LoVo (cell line): ENCODE measurements around the gene EPAS1.

Experiments
- DNase-seq: peaks from one replicate; pipeline ENCODE4 v3.0.0-alpha.2; 2016; ENCODE audit warnings: low spot score

The EPAS1 gene

DNA sequence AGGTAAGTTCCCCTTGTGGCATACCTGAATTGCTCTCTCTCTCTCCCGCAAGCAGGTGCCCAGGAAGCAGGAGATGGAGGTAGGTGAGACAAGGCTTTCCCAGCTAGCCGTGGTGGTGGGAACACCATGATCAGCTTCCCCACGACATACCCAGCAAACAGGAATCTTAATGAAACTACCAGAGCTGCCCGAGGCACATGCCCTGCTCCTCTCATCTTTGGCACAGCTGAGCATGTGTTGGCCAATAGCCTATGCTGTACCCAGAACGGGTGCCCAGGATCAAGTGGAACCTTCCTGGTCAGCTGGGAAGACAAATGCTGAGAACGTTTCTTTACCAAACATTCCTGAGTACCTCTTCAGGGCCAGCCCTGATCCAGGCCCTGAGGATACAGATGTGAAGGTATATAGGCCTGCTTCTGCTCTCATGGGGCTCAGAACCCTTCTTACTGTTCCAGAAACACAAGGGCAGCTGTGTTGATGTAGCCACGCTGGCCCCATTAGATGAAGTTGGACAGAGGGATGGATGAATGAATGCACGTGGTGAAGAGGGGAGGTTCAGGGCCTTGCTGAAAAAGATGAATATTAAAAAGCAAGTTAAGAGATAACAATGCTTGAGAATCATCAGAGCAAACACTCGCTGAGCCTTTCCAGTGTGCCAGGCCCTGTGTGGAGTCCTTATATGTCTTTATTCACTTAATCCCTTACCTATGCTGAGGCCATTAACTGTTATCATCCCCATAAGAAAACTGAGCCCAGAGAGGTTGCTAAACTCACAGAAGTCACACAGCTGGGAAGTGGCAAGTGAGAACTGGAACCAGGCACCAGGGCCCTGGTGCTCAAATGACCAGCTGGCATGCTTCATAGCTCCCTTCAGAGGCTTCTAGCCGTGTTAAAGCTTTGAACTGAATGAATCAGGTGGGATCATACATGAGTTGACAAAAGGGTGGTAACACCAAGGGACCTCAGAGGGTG lies 113.4 kb downstream of the EPAS1 start:
- no peak for DNase-seq

DNA sequence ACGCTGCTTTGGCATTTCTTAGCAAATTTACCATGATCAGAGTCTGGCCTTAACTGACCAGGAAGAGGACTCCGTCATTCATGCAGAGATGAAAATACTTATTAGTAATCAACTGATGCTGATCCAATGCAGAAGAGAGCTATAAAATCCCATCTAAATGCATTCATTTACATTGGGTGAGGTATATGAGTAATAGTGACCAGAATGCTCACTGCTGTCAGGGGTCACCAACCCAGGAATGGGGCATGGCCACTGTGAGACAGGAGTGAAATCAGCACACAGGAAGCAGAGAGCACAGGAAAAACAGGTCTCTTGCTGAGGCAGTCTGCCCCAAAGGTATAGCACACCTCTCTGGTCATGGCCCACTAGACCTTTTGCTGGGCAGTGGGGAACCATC lies 114.0 kb downstream of the EPAS1 start:
- no peak for DNase-seq

DNA sequence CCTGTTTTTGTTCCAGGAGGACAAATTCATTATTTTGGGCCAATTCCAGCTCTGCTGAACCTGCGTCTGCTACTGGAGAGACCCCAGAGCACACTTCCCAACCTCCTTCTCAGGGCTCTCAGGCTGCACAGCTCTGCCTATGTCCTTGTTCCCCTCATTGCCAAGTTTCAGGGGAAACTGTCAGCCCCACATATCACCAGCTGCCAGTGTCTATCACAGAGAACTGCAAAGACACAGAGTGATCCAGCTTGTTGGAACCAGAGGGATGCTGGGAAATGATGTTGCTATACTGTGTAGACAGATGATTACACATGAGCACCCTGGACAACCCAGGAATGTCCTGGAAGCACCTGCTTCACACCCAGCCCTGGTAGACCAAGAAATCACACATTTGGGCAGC lies 114.8 kb downstream of the EPAS1 start:
- no peak for DNase-seq

DNA sequence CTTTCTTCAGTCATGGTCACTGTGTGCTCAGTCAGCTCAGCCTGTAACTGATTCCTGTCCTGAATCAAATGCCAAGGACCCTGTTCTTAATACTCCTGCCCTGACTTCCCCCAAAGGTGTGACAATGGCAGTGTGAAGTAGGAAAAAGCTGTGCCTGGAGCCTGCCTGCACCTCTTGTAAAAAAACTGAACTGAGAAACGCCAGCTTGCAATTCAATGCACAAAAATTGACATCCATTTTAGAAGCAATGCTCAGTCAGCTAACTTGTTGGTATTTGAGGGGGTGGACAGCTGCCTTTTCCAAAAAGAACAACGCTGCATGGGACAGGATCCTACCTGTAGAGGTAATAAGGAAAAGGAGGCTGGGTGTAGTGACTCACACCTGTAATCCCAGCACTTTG lies 115.9 kb downstream of the EPAS1 start:
- no peak for DNase-seq

DNA sequence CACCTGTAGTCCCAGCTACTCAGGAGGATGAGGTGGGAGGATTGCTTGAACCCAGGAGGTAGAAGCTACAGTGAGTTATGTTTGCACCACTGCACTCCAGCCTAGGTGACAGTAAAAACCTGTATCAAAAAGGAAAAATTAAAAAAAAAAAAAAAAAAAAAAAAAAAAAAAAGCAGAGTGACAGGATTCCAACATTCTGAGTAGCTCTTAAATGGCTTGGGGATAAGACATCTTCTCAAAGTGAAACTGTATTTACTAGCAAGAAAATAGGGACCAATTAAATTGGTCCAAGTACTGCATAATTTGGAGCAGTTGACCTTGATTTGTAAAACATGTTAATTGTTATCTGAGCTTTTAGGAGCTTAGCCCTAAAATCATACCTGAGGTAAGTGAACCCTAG lies 116.4 kb downstream of the EPAS1 start:
- DNase-seq, result no peak

DNA sequence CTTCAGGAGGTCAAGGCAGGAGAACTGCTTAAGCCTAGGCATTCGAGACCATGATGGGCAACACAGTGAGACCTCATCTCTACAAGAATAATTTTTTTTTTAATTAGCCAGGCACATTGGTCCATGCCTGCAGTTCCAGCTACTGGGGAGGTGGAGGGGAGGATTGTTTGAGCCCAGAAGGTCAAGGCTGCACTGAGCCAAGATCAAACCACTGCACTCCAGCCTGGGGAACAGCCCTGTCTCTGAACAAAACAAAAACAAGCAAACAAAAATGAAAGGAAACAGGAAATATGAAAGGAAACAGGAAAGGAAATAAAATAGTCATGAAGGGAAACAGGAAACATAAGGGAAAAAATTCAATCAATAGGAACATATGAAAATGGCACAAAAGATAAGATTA lies 117.5 kb downstream of the EPAS1 start:
- no peak for DNase-seq

DNA sequence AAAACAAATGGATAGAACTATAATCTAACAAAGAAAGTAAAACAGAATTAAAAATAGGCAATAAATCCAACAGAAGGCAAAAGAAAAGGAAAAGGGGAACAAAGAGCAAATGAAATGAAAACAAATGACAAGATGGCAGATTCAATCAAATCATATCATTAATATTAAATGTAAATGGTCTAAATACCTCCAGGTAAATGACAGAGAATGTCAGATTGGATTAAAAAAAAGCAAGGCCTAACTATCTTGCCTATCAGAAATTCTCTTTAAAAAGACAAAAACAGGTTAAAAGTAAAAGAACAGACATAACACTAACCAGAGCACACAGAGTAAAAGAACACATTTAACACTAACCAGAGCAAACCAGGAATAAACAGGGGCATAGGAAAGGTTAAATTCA lies 119.1 kb downstream of the EPAS1 start:
- no peak for DNase-seq

DNA sequence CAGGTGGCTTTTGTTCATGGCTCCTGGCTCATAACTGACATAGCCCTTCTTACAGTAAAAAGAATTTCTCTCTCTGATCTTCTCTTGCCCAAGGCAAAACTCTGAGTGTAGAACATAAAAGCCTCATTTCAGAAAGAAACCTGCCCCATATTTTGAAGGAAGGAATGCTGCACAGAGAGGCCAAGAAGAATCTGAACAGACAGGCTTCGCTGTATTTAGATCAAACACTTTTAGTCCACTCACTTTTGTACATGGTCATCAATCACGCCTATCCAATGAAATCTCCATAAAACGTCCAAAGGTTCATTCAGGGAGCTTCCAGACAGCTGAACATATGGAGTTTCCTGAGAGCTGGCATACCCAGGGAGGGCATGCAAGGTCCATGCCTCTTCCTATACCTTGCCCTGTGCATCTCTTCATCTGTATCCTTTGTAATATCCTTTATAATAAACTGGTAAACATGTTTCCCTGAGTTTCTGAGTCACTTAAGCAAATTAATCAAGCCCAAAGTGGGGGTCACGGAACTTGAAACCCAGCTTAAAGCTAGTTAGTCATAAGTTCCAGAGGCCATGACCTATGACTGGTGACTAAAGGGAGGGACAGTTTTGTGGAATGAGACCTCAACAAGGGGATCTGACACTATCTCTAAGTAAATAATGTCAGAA lies 119.7 kb downstream of the EPAS1 start:
- DNase-seq, result no peak

DNA sequence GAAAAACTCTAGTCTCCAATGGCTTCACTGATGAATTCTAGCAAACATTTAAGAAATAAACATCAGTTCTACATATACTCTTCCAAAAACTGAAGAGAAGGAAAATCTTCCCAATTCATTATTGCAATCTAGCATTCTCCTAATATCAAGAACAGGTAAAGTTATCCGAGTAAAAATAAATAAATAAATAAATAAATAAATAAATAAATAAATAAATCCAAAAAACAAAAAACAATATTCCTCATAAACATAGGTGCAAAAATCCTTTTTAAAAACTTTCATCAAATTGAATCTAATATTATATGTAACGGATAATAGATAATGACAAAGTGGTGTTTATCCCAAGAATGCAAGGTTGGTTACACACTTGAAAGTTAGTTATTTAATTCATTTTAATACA lies 123.7 kb downstream of the EPAS1 start:
- no peak for DNase-seq

DNA sequence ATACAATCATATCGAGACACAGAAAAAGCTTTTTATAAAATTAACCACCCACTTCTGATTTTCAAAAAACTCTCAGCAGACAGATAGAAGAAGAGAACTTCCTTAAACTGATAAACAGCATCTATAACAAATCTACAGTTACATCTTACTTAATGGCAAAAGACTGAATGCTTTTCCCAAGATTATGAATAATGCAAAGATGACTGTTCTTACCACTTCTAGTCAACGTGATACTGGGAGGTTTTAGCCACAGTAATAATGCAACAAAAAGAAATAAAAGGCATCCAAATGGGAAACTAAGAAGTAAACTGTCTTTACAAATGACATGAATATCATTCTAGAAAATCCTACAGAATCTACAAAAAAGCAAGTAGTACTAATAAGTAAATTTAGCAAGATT lies 124.2 kb downstream of the EPAS1 start:
- DNase-seq, result no peak

DNA sequence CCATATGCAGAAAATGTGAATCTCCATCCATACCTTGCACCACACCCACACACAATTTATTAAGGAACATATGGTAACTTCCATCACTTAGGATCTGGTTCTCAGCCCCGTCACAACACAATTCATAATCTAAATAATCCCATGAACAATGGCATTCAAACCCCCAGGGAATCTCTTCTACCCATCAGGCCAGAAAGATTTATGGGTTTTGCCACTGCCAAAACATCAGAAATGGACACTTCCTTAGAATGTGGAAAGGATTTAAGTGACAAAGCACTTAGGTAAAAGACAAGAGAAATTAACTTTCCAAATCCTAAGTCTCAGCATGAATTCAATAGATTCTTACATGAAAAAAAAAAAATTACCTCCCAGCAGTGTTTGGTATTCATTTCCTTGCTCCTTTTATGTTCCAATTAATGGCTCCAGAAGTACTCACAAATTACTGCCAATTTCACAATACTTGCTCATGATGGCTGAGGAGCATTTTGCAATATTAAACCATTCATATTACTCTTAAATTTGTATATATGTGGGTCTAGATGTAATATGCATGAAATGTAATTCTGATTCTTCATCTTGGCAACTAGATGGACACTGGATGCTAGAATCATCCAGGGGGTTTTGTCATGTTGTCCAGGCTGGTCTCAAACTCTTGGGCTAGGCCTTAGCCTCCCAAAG lies 125.6 kb downstream of the EPAS1 start:
- DNase-seq, result no peak

DNA sequence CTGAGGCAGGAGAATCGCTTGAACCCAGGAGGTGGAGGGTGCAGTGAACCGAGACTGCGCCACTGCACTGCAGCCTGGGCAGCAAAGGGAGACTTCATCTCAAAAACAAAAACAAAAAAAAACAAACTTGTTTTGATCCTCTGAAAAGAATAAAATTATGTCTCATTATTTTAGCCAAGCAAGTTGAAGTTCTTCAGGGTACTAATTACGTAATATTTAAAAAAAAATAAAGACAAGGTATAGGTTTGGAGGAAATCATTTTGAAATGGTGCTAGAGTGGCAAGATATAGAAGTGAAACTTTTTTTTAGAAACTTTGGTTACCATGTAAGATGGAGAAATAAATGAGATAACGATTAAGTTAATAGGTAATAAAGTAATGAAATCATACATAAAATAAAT lies 127.7 kb downstream of the EPAS1 start:
- no peak for DNase-seq

DNA sequence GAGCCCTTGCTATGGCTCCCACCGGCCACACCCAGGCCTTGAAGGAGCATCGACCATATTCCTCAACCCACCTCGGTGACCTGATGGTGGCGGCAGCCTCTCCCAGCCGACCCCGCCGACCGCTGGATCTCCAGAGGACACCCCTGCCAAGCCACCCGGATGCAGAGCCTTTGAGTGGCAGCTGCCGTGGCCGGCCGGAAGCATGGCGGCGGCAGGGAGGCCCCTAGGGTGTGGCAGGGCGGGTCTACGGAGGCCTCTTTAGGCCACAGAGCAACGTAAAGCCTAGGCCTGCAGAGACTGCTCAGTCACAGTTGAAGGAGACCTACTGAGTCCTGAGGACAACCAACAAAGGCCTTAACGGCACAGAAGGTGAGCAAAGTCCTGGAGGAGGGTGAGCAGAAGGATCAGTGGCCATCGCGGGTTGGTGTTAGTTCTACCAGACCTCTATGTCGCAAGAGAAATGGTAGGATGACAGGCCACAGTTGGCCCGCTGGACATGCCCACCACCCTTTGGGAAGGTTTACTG lies 131.8 kb downstream of the EPAS1 start:
- no peak for DNase-seq

DNA sequence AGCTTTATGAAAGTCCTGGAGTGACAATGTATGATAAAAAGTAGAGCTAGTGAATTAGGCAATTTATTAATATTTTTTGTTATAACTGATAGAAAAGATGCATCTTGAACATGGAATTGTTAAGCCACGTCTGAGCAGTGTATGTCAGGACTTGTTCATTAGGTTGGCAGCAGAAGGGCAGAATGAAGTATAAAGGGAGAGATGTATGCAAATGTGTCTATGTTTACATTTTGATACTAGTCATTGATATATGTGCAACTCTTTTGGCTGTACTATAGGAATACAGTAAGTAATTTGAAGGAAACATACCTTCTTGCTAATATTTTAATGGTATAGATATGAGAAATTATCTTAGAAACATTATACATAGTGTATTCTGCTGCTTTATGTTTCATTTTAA lies 133.2 kb downstream of the EPAS1 start:
- no peak for DNase-seq

DNA sequence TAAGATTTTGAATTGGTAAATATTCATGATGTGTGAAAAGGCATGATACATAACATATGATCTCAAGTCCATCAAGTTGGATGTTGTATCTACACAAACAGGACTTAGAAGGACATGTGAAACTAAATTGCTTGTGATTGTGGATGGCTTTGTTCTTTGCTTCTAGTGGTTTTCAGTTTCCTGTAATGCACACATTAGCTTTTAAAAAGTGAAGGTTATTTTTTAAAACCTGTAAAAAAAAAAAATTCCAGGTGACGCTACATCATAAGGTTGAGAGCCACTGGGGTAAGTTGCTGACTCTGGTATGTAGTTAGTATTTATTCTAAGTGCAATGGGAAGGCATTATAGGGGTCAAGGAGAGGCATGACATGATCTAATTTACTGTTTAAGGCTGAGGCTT lies 133.8 kb downstream of the EPAS1 start:
- DNase-seq, result no peak

DNA sequence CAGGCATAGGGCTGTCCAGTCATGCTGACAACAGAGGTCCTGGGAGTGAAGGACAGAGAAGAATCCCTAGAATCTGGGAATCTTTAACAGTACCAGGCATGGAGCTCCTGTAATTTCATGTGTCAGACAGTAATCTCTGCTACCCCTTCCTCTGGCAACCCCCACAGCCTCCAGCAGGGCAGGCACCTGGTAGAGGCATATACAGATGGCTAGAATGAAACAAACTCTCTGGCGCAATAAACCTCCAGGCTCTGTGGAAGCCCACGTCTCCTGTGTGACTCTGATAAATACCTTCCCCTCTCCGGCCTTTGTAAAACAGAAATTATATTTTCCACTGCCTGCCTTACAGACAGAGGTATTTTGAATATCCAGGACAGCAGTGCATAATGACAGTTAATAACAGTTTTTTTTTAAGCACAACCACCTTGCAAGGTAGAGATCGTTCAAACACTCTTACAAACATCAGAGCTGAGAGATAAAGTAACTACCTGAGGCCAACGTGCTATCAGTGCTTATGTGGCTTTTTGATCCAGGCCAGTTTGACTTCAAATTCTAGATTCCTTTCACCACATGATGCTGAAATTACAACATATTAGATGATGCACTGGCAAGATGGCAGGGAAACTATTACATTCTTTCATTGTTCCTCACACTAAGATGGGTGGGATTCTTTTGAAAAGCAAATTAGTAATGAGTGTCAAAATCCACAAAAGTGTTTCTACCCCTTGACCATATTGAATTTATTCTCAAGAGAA lies 134.5 kb downstream of the EPAS1 start:
- DNase-seq, result no peak

DNA sequence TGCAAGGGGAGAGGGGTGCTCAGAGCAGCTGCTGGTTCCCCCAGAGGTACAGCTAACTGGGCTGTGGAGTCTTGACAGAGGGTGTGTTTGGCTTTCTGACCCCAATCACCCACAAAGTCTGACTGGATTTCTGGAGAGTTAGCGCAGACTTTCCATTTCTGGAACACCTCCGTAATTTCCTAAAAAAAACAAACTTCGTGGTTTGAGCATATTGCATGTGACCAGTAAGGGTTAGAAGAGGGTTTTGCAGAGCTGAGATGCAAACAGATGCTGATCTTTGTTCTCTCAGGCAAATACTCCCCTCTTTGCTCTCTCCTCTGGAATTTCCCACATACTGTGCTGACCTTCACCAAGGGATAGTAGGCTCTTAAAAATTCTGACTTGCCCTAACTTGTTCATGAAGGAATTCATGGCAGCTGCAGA lies 137.7 kb downstream of the EPAS1 start:
- no peak for DNase-seq

DNA sequence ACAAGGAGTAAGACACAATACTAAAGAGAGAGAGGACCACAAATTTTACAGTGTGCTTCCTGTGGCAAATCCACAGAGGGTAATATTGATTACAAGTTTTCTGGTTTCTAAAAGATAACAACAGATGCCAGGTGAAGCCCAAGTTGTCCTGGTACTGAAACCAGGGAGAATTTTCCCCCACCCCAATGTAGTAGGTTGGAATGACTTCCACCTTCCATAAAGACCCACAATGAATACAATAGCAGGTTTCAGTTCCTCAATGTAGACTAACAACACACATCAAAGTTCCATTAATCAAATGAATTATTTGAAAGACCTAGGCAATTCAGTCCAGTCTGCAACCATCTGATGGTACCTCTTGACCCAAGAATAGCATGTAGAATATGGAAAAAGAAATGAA lies 138.1 kb downstream of the EPAS1 start:
- no peak for DNase-seq

DNA sequence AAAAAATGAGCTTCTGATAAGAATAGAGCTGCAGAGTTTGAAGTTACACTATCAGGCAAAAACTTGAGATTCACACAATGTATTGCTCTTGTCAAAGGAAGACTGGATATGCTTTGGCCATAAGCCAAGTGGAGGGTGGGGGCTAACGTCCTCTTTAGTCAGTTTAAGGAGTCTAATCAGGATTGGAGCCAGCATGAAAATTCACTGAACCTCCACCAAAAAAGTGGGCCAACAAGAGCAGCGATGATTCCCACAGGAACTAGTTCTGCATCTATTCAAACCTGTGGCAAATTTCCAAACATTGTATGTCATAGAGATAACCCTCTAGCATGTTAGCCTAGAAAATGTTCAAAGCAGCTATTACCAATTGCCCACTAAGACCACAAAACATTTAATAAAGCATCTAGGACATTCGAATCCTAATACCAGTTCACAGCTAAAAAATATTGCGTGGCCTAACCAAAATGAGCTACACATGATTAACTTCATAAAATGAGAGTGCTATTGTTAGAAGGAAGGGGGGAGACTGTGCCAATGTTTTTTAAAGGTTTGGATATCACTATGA lies 138.7 kb downstream of the EPAS1 start:
- no peak for DNase-seq
